Measurements from ENCODE around the gene MAP3K12.

MAP3K12 gene

DNA sequence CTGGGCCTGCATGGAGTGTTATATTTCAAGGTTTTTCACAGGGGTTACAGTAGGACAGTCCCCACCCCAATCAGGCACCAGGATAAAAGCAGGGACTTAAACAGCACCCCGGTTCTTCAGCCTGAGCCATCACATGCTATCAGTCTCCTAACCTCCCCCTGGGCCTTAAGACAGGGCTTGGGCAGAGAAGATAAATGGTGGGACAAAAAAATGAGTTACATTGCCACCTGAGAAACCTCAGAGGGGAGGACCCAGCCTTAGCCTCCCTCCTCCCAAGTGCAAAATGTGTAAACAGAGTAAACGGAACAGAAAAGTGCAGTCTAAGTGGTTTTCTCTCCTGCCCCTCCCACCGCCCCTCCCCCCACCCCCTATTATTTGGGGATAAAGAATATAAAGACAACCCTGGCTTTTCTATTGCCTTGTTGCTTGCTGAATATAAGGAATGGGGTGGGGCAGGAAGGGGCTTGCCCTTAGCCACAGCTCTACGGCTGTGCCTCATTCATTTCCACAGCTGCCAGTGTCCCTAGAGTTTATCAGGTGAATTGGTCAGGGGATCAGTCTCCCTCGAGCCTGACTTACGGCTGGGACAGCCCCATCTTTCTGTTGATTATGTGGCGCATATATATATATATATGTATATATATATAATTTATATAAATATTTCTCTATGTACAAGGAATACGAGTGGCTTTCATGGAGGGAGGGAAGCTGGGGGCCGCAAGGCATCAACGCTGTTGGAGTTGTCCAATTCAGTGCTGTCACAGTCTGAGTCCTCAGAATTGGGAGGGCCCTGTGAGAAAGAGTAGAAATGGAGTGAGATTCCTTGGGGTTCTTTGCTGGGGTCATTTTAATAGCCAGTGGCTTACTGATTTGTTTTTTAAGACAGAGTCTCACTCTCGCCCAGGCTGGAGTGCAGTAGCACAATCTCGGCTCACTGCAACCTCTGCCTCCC lies 18.5 kb downstream of the MAP3K12 start:
- H3K4me3 ChIP-seq (ENCODE audit: low read length): no peak overlapping the region
- H3K9me3 ChIP-seq (ENCODE audit: control insufficient read depth, insufficient read depth, low read length): no peaks in the 10 kb centered on the region
- H3K4me2 ChIP-seq (ENCODE audit: low read length): no peak overlapping the region
- peaks cover 65% of the 10 kb centered on the region for H3F3A ChIP-seq (ENCODE audit: control insufficient read depth, insufficient read depth)
- no peak for TF ChIP-seq EZH2phosphoT487 (IDR thresholded peaks at IDR 0.05; ENCODE audit: borderline replicate concordance, low read length)
- TF ChIP-seq, protein P1, sequence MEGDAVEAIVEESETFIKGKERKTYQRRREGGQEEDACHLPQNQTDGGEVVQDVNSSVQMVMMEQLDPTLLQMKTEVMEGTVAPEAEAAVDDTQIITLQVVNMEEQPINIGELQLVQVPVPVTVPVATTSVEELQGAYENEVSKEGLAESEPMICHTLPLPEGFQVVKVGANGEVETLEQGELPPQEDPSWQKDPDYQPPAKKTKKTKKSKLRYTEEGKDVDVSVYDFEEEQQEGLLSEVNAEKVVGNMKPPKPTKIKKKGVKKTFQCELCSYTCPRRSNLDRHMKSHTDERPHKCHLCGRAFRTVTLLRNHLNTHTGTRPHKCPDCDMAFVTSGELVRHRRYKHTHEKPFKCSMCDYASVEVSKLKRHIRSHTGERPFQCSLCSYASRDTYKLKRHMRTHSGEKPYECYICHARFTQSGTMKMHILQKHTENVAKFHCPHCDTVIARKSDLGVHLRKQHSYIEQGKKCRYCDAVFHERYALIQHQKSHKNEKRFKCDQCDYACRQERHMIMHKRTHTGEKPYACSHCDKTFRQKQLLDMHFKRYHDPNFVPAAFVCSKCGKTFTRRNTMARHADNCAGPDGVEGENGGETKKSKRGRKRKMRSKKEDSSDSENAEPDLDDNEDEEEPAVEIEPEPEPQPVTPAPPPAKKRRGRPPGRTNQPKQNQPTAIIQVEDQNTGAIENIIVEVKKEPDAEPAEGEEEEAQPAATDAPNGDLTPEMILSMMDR (IDR thresholded peaks at IDR 0.05; ENCODE audit: low read depth, low read length, poor library complexity, severe bottlenecking): no peak
- H3K4me1 ChIP-seq (ENCODE audit: control insufficient read depth, low read length): no peaks in the 10 kb centered on the region
- peaks cover 18% of the 10 kb centered on the region for H3K79me2 ChIP-seq (ENCODE audit: control insufficient read depth, low read length)
- H3K9me2 ChIP-seq (replicated peaks; ENCODE audit: control insufficient read depth, low read length): no peaks in the 10 kb centered on the region
- H3K27ac ChIP-seq (ENCODE audit: low read depth, low read length): no peak overlapping the region
- peaks cover 90% of the 10 kb centered on the region for H3K36me3 ChIP-seq (ENCODE audit: control insufficient read depth, low read length)
- no peaks in the 10 kb centered on the region for H3K27me3 ChIP-seq (ENCODE audit: control insufficient read depth, low read length)
- H4K20me1 ChIP-seq (ENCODE audit: control insufficient read depth, insufficient read depth, low read depth, low read length): peaks cover 23% of the 10 kb centered on the region

DNA sequence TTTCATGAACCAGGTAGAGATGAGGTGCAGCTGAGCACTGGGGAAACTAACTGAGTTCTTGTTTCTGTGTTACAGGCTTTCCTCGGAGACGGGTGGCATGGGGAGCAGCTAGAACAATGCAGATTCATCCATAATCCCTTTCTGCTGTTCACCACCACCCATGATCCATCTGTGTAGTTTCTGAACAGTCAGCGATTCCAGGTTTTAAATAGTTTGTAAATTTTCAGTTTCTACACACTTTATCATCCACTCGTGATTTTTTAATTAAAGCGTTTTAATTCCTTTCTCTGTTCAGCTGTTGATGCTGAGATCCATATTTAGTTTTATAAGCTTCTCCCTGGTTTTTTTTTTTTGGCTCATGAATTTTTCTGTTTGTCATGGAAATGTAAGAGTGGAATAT lies 19.9 kb downstream of the MAP3K12 start:
- TF ChIP-seq EZH2phosphoT487 (IDR thresholded peaks at IDR 0.05; ENCODE audit: borderline replicate concordance, low read length): no peak
- TF ChIP-seq, protein P1 (IDR thresholded peaks at IDR 0.05; ENCODE audit: low read depth, low read length, poor library complexity, severe bottlenecking): no peak
- H3K4me1 ChIP-seq (ENCODE audit: control insufficient read depth, low read length): no peaks in the 10 kb centered on the region
- H3K9me2 ChIP-seq (replicated peaks; ENCODE audit: control insufficient read depth, low read length): no peaks in the 10 kb centered on the region
- no peaks in the 10 kb centered on the region for H3K27me3 ChIP-seq (ENCODE audit: control insufficient read depth, low read length)
- peaks cover 32% of the 10 kb centered on the region for H3K79me2 ChIP-seq (ENCODE audit: control insufficient read depth, low read length)
- H3K4me2 ChIP-seq (ENCODE audit: low read length): no peak overlapping the region
- no peaks in the 10 kb centered on the region for H3K9me3 ChIP-seq (ENCODE audit: control insufficient read depth, insufficient read depth, low read length)
- H4K20me1 ChIP-seq (ENCODE audit: control insufficient read depth, insufficient read depth, low read depth, low read length): peaks cover 26% of the 10 kb centered on the region
- no peak overlapping the region for H3K4me3 ChIP-seq (ENCODE audit: low read length)
- peaks cover 78% of the 10 kb centered on the region for H3F3A ChIP-seq (ENCODE audit: control insufficient read depth, insufficient read depth)
- peaks cover 95% of the 10 kb centered on the region for H3K36me3 ChIP-seq (ENCODE audit: control insufficient read depth, low read length)
- no peak overlapping the region for H3K27ac ChIP-seq (ENCODE audit: low read depth, low read length)

DNA sequence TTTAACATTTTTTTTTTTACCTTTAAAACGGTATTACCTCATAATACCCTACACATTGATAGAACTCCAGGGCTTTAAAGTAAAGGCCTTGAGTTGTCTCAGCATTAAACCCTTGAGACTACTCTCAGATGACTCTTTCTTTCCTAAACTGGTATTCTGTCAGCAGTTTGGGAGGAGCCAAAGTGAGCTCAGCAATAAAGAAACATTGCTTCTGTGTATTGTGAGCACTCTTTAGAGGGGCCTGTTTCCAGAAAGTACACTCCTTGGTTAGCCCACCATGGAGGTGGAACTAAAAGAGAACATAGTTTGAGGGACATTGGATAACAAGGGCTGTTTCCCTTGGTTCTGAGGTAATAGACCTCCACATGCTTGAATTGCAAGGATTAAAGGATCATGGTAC lies 20.4 kb downstream of the MAP3K12 start:
- Histone ChIP-seq H3K9me2 (replicated peaks; ENCODE audit: control insufficient read depth, low read length) (no peaks in the 10 kb centered on the region), H4K20me1 (ENCODE audit: control insufficient read depth, insufficient read depth, low read depth, low read length) (peaks cover 23% of the 10 kb centered on the region), H3K27ac (ENCODE audit: low read depth, low read length) (no peak overlapping the region), H3K27me3 (ENCODE audit: control insufficient read depth, low read length) (no peaks in the 10 kb centered on the region), H3K4me1 (ENCODE audit: control insufficient read depth, low read length) (no peaks in the 10 kb centered on the region), H3K36me3 (ENCODE audit: control insufficient read depth, low read length) (peaks cover 95% of the 10 kb centered on the region), H3K4me3 (ENCODE audit: low read length) (no peak overlapping the region), H3K9me3 (ENCODE audit: control insufficient read depth, insufficient read depth, low read length) (no peaks in the 10 kb centered on the region), H3K4me2 (ENCODE audit: low read length) (no peak overlapping the region), H3F3A (ENCODE audit: control insufficient read depth, insufficient read depth) (peaks cover 78% of the 10 kb centered on the region), H3K79me2 (ENCODE audit: control insufficient read depth, low read length) (peaks cover 36% of the 10 kb centered on the region)
- TF ChIP-seq EZH2phosphoT487 (IDR thresholded peaks at IDR 0.05; ENCODE audit: borderline replicate concordance, low read length): no peak
- TF ChIP-seq, protein P1 (IDR thresholded peaks at IDR 0.05; ENCODE audit: low read depth, low read length, poor library complexity, severe bottlenecking): no peak
